C1 segment of cervical spinal cord (tissue), 14 donors: Measurements from ENCODE around the gene FSD1L.

Source experiments
- DNase-seq, 14 donors: peaks; one replicate each; lab custom pipeline; 2025; lab: John Stamatoyannopoulos, UW

The FSD1L gene

GRCh38 chr9:105435453-105435852 lies 12.4 kb upstream of the FSD1L start:
- no peak for DNase-seq

- no peak for DNase-seq
These were observed 11.1 kb upstream of the FSD1L start for GRCh38 chr9:105436783-105437182.

GRCh38 chr9:105437704-105438103 lies 10.1 kb upstream of the FSD1L start:
- no peak for DNase-seq

- DNase-seq, result no peak
These were observed 9.6 kb upstream of the FSD1L start for GRCh38 chr9:105438141-105438806.

GRCh38 chr9:105439428-105439827 lies 8.4 kb upstream of the FSD1L start:
- no peak for DNase-seq

- peak in 1 of 14 donors; percentile 4 for DNase-seq
These were observed 6.1 kb upstream of the FSD1L start for GRCh38 chr9:105441616-105442160.

- no peak for DNase-seq
These were observed 4.7 kb upstream of the FSD1L start for GRCh38 chr9:105443121-105443520.

GRCh38 chr9:105444130-105444529 lies 3.7 kb upstream of the FSD1L start:
- no peak for DNase-seq

GRCh38 chr9:105445203-105445881 lies 2.5 kb upstream of the FSD1L start:
- DNase-seq, result peak in 5 of 14 donors; percentile 17 to 52 (median 42)

GRCh38 chr9:105447386-105447813 lies 434 bp upstream of the FSD1L start:
- DNase-seq, result no peak

GRCh38 chr9:105449081-105449480 lies 1.2 kb downstream of the FSD1L start:
- no peak for DNase-seq

- no peak for DNase-seq
These were observed 4.4 kb downstream of the FSD1L start for GRCh38 chr9:105452185-105452584.

- no peak for DNase-seq
These were observed 8.1 kb downstream of the FSD1L start for GRCh38 chr9:105455836-105456475.

- DNase-seq, result peak in 5 of 14 donors; percentile 4 to 22 (median 12)
These were observed 9.9 kb downstream of the FSD1L start for GRCh38 chr9:105457560-105458294.

GRCh38 chr9:105458404-105458803 lies 10.6 kb downstream of the FSD1L start:
- DNase-seq, result no peak

GRCh38 chr9:105459336-105459735 lies 11.5 kb downstream of the FSD1L start:
- no peak for DNase-seq

GRCh38 chr9:105466898-105467455 lies 19.1 kb downstream of the FSD1L start:
- no peak for DNase-seq

- no peak for DNase-seq
These were observed 21.0 kb downstream of the FSD1L start for GRCh38 chr9:105468875-105469274.

- DNase-seq, result no peak
These were observed 25.4 kb downstream of the FSD1L start for GRCh38 chr9:105473221-105473620.

GRCh38 chr9:105475302-105475701 lies 27.5 kb downstream of the FSD1L start:
- DNase-seq, result peak in 2 of 14 donors; percentile 1 to 8

- DNase-seq, result no peak
These were observed 32.0 kb downstream of the FSD1L start for GRCh38 chr9:105479846-105480245.
